ENCODE data around the gene PRDM10.

PRDM10 gene

DNA sequence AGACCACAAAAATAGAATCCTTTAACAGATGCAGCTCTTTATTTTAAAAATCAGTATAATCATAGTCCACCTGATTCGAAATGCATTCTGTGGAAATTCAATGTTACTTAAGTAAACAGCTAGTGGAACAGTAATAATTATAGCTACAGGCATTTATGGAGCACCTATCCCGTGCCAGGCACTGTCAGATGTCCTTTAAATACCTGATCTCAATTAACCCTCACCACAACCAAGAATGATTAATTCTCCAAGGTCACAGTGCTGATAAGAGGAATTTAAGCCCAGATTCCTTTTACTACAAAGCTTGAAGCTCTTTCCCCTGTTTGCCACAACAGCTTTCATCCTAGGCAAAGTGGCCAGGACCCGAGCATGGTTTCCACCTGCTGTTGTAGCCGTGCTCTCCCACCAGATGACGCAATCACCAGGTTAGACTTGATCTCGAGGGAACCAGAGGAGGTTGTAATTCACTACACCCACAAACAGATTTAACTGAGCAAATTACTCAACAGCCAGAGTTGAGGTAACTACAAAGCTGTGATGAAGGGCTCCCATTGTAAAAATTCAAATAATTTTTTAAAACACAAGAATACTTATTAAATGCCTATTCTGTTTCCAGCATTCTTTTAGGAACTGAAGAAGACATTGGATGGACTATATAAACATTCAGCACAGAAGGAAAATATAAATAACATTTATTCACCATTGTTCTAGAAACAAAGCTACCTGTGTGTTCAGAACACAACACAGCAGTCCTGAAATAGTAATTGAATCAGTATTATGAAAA is 10.3 kb downstream of the PRDM10 start:
- no peak overlapping the region for H3K4me3 ChIP-seq (ENCODE audit: low read depth, low read length)
- DNase-seq (ENCODE audit: low read depth), result no peak
- TF ChIP-seq, protein P1, sequence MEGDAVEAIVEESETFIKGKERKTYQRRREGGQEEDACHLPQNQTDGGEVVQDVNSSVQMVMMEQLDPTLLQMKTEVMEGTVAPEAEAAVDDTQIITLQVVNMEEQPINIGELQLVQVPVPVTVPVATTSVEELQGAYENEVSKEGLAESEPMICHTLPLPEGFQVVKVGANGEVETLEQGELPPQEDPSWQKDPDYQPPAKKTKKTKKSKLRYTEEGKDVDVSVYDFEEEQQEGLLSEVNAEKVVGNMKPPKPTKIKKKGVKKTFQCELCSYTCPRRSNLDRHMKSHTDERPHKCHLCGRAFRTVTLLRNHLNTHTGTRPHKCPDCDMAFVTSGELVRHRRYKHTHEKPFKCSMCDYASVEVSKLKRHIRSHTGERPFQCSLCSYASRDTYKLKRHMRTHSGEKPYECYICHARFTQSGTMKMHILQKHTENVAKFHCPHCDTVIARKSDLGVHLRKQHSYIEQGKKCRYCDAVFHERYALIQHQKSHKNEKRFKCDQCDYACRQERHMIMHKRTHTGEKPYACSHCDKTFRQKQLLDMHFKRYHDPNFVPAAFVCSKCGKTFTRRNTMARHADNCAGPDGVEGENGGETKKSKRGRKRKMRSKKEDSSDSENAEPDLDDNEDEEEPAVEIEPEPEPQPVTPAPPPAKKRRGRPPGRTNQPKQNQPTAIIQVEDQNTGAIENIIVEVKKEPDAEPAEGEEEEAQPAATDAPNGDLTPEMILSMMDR (IDR thresholded peaks at IDR 0.05; ENCODE audit: low read depth, low read length, missing control alignments), result peak; percentile 62

DNA sequence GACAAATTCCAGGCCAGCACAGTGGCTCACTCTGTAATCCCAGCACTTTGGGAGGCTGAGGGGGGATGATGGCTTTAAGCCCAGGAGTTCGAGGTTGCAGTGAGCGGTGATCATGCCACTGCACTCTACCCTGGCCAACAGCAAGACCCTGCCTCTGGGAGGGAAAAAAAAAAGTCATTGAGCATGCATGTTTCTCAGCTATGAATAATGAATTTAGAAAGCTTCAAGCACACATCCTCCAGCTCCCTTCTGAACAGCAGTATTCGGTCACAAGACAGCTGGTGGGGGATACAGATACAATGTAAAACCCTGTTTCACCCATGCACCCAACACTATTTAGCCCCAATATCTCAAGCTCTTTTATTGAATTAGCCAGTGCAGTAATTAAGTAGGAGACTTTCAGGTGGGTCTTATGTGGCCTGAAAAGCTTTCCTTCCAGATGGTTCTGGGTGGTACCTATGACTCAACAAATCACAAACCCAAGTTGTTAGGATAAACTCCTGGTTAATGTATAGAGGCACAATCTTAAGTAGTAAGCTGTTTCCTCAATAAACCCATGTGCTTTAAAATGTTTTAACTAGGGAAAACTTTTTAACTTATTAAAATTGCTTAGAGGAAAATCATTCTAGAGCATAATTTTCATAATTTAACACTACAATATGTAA is 13.4 kb downstream of the PRDM10 start:
- no peak overlapping the region for H3K4me3 ChIP-seq (ENCODE audit: low read depth, low read length)
- TF ChIP-seq, protein P1 (IDR thresholded peaks at IDR 0.05; ENCODE audit: low read depth, low read length, missing control alignments), result no peak
- no peak for DNase-seq (ENCODE audit: low read depth)

- DNase-seq (ENCODE audit: low read depth), result no peak
- TF ChIP-seq, protein P1 (IDR thresholded peaks at IDR 0.05; ENCODE audit: low read depth, low read length, missing control alignments), result no peak
- no peak overlapping the region for H3K4me3 ChIP-seq (ENCODE audit: low read depth, low read length)
Observed at GRCh38 chr11:129987950-129988349, 14.7 kb downstream of the PRDM10 start.

DNA sequence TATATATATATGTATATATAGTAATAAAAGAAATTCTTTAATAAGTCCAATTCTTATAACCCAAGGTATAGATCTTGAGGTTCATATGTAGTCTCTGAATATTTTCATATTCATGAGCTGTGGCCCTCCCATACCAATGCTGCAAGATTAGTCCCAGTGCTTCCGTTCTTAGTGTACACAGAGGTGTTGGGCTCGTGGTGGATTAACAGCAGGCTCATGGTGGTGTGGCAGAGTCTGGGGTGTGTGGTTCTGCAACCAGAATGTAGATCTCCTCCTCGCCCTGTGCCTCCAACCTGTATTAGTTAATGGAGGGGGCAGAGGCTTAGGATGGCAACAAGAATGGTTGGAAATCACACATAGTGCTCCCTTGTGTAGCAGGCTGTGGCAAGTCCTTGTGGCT is 16.8 kb downstream of the PRDM10 start:
- TF ChIP-seq, protein P1 (IDR thresholded peaks at IDR 0.05; ENCODE audit: low read depth, low read length, missing control alignments), result no peak
- no peak overlapping the region for H3K4me3 ChIP-seq (ENCODE audit: low read depth, low read length)
- DNase-seq (ENCODE audit: low read depth), result no peak

DNA sequence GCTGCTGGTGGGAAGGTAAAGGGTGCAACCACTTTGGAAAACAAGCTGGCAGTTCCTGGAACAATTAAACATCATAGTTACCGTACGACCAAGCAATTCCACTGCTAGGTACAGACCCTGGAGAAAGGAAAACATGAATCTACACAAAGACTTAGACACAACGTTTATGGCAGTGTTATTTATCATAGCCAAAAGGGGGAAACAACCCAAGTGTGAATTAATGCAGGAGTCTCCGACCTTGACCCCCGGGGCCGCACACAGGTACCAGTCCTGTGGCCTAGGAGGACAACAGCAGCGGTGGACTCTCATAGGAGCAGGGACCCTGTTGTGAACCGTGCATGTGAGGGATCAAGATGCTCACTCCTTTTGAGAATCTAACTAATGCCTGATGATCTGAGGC is 22.5 kb downstream of the PRDM10 start:
- TF ChIP-seq, protein P1 (IDR thresholded peaks at IDR 0.05; ENCODE audit: low read depth, low read length, missing control alignments), result no peak
- no peak for DNase-seq (ENCODE audit: low read depth)
- no peak overlapping the region for H3K4me3 ChIP-seq (ENCODE audit: low read depth, low read length)

GRCh38 chr11:129979046-129979605 is 23.5 kb downstream of the PRDM10 start:
- TF ChIP-seq, protein P1 (IDR thresholded peaks at IDR 0.05; ENCODE audit: low read depth, low read length, missing control alignments), result no peak
- no peak overlapping the region for H3K4me3 ChIP-seq (ENCODE audit: low read depth, low read length)
- no peak for DNase-seq (ENCODE audit: low read depth)
